ENCODE data around the gene PHC2.

DNA sequence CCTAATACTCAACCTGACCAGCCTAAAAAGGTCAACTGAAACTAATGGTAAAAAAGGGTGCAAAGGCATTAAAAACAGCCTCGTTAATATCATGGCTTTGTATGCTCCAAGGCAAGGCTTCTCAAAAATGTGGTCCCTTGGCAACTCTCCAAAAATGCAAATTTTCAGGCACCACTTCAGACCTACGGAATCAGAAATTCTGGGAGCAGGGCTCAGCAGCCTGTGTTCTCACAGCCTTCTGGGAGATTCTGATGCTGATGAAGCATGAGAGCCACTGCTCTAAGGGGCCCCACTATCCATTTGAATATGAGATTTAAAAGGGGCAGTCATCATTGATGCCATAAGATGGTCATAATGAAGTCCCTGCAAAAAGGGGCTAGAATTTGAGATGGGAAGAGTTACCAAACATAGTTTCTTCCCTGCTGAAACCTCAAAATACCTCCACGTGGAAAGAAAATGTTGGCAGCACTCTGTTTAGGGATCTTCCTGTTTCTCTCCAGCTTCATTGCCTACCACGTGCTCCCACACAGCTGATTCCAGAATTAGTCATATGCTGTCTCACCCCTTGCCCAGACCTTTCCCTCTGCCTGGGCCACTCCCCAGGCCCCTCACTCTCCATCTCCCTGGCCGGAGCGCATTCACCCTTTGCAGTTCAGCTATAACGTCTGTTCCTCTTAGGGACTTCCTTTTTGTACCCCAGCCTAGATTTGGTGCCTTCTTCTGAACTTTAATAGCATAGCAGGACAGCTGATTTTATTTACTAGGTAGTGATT, 46.7 kb downstream of the PHC2 start:
- TF ChIP-seq, protein P1, sequence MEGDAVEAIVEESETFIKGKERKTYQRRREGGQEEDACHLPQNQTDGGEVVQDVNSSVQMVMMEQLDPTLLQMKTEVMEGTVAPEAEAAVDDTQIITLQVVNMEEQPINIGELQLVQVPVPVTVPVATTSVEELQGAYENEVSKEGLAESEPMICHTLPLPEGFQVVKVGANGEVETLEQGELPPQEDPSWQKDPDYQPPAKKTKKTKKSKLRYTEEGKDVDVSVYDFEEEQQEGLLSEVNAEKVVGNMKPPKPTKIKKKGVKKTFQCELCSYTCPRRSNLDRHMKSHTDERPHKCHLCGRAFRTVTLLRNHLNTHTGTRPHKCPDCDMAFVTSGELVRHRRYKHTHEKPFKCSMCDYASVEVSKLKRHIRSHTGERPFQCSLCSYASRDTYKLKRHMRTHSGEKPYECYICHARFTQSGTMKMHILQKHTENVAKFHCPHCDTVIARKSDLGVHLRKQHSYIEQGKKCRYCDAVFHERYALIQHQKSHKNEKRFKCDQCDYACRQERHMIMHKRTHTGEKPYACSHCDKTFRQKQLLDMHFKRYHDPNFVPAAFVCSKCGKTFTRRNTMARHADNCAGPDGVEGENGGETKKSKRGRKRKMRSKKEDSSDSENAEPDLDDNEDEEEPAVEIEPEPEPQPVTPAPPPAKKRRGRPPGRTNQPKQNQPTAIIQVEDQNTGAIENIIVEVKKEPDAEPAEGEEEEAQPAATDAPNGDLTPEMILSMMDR (IDR thresholded peaks at IDR 0.05): no peak
- TF ChIP-seq ZFX (IDR thresholded peaks at IDR 0.05; ENCODE audit: borderline replicate concordance): no peak

All from 22Rv1 (cell line).